NCI-H82 (cell line): ENCODE data around the gene PRICKLE4.

Experiments used
- DNase-seq: peaks from one replicate; lab custom pipeline; 2025; lab: John Stamatoyannopoulos, UW

The PRICKLE4 gene

DNA sequence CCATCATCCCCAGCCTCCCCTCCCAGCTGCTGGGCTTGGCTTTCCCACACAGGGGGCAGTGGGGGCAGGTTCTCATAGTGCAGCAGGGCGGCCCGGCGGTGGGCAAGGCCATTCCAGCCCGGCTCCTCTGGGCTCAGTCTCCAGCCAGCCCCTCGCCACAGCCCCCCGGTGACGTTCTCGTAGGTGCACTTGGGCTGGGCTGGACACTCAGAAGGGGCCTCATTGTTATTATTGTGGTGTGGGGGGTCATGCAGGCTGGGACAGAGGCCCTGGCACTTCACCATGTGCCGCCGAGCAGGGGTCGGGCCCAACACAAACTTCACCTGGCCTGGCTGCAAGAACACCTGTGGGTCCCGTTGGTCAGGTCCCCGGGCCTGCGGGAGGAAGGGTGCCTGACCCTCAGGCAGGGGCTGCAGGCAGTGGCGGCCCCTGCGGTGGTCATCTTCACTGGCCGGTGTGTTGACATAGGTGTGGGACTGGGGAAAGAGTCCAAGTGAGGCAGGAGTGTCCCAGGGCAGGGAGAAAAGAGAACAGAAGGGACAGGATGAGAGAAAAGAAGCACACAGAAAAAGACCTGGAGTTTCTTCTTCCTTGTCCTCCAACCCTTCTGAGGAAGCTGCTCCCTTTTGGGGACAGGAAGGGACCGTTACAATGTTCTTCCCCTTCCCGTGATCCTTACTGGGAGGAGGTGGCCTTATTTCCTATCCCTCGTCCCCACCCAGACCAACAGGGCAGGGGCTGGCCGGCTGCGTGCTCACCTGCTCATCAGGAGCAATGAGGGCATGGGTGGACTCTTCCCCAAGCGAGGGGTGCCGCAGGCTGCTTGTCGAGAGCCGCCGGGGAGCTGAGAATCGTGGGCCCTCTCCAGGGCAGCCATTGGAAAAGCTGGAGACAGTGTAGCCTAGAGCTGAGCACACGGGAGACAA is 9.3 kb upstream of the PRICKLE4 start:
- no peak for DNase-seq

DNA sequence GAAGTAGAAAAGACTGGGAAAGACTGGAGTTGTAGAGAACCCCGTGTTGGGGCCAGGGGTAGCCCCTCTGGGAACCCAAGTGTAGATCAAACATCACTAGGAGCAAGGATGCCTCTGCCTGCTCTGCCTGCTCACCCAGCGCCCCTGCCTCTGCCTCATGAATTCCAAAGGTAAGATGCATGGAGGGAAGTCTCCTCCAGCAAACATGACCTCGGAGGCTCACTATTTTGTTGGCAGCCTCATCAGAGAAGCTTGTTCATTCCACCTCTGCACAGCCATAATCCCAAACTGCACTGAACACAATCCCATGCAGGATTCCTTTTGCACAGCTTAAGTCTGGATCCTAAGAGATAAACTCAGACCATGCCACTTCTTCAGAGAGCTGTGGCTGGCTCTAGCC is 5.7 kb upstream of the PRICKLE4 start:
- no peak for DNase-seq

DNA sequence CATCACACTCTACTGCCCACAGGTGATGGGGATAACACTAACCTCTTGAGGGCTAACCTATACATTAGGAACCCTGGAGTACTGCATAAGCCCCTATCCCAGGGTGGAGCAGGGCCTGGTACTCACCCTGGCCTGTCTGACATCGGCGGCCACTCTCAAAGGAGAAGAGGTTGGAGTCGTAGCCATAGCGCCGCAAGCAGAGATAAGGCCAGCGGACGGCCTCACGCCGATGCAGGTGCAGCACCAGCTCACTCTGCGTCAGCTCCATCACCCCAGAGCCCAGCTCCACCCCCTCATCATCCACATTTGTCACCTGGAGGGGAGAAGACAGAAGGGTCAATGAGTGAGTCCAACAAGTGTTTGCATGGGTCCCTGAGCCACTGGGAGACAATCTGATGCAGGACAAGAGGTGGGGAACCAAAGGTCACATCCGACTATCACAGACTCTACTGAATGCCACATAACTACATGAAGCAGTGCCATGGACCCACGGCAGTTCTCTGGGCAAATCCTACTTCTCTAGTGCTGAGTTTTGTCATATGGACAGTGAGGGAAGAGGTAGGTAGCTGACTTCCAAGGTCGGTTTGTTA is 5.2 kb upstream of the PRICKLE4 start:
- DNase-seq: no peak

DNA sequence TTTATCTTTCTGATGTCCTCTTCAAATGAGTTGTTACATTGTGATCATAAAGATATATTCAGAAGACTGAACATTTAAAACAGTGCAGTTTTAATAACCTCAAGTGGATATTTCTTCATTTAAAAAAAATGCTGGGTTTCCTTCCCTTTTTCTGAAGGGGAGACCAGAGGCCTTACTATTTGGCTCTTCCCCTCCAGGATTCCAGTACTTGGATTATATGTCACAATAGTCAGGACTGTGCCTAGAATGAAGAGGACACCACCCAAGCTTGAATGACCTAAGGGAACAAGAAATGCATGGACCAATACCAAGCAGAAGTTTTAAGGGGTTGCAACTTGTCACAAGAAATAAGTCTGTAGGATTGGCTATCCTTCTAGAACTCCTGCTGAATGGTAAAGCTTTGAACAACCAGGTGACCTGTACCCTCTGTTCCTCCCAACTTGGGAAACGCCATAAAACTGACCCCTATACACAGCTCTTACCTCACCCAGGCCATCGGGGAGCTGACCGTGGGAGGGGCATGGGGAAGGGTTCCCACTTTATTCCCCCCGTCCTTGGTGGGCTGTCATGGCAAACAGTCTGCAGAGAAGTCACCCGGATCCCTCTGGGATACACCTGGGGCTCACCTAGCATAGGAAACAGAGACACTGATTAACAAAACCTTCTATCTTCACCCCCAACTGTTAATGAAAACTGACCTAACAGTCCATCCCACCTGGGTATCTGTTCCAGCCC is 2.9 kb upstream of the PRICKLE4 start:
- no peak for DNase-seq

DNA sequence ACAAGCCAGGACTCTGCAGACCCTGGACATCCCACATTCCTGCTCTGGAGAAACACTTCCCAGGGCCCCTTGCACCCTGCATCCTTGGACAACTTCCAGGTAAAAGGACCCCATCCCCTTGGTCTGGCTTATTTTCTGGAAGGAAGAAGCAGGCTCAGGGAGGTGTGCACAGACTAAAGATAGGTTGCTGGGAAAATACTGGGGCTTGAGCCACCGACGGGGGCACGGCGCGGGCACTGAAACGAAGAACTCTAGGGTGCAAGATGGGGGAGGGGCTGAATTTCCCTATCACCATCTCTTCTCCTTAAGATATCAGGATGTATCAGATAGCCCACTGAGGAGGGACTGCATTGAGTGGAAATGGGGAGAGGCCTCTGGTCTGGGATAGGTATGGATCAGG is 1.7 kb upstream of the PRICKLE4 start:
- DNase-seq: no peak

DNA sequence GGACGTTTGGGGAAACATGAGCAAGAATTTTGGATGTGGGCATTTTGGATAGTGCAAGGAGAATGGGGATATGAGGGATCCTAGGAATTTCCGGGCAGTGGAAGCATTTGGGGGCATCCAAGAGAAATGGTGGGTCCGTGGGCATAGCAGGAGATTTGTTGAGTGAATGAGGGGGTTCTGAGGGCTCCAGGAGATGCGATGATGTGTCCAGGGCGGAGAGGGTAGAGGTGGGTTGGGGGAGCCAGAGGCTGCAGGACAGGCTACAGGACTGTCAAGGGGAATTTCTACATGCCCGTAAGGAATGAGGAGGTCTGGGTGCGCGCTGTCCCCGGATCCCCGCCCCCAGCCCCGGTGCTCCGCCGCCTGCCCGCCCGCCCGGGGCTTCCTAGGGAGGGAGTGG is 1.2 kb upstream of the PRICKLE4 start:
- DNase-seq: no peak

DNA sequence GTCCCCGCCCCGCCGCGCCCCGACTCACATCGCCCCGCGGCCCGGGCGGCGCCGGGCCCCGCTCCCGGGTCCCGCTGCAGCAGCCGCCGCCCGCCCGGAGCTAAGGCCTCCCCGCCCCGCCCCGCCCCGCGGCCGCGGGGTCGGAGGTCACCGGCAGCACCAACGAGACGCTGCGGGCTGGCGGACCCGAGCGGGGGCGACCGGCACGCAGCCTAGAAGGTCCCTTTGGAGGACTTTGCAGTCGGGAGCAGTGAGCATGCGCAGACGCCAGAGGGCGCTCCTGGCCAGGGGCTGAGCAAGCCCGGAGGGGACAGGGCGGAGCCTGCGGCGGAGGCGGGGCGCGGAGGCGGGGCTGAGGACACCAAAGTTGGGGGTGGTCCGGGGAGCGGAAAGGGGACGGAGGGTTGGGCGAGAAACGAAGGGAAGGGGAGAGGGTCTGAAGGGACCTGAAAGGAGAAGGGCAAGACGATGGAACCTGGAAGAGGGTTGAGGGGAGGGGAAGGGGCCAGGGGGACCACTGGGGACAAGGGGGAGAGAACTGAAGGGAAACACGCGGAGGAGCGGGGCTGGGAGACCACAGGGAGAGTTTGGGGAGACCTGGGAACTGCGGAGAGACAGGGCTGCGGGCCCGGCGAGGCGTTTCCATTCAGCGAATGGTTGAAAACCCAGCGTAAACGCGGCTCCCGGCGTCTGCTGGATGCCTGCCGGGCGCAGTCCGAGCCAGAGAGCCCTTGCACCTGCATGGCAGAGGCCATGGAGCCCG is 613 bp upstream of the PRICKLE4 start, which contains the start of gene FRS3:
FRS3 (minus strand) TSS at position 113 of the 763 bp plus-strand sequence. CDS start 2,913 bp downstream, outside the sequence.
- DNase-seq: peak; percentile 98

DNA sequence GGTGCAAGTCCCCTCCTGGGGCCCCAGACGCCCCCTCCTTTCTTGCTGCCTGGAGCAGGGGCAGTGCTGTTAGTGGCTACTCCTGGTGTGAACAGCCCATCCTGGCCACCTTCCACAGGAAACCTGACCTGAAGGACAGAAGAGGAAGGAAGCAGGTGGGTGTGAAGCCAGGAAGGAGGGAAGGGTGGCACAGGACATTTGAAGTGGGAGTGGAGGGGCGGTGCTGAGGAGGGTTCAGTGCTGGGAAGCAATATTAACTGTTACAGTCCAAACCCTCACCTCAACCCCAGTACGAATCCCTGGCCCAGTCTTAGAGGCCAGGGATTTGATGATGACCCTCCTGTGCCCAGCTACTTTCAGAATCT is 766 bp downstream of the PRICKLE4 start:
- no peak for DNase-seq

DNA sequence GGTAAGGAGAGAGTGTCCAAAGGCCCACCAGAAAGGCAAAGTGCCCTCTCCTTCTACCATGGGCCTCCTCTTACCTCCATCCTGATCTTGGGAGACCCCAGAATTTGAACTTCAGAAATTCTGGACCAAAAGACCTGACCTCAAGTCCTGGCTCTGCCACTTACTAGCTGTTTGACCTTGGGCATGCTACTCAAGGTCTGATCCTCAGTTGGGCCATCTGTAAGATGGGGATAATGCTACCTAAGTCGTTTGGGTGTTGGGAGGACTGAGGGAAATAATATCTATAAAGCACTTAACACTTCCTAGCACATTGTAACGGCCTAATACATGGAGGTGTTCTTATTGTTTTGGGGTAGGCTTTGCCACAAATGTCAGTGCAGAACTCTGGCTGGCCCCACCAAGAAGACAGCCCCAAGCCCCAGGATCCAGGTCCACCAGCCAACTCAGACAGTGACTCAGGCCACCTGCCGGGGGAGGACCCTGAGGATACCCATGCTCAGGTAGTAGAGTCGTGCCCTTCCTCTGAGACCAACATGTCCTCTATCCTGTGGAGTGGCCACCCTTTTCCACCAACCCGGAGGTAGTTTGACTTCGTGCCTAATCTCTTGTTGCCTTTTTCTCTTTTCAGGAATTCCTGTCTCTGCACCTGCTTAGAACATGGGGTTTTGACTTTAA is 2.7 kb downstream of the PRICKLE4 start:
- no peak for DNase-seq

DNA sequence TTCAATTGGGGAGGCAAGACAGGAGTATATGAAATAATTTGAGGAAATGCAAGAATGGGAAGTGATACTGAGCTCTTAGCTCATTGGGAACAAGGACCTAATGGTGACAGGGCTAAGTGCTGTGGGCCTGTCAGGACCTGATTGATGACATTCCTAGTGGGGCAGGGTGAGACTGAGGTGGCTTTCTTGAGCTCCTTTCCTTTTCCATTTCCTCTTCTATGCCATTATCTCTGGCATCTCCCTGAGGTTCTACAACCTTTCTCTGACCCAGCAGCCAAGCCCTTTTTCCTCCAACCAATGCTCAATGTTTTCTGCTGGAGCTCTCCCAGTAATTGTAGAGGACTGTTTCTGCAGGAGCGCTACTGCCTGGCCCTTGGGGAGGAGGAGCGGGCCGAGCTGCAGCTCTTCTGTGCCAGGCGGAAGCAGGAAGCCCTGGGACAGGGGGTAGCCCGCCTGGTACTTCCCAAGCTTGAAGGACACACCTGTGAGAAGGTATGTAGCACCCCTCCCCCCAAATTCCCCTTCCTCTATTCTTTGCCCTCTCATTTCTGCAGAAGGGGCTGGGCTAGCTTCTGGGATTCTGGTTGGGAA is 4.1 kb downstream of the PRICKLE4 start:
- DNase-seq: no peak

DNA sequence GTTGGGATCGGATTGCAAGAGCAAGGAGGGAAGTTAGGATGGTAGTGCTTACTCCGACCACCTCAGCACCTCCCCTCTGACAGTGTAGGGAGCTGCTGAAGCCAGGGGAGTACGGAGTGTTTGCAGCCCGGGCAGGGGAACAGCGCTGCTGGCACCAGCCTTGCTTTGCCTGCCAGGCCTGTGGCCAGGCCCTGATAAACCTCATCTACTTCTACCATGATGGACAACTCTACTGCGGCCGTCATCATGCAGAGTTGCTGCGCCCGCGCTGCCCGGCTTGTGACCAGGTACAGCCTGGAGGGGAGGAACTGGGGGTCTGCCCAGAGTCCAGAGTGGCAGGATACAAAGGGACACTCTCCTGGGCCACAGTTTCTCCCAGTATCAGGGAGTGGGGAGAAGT is 4.7 kb downstream of the PRICKLE4 start:
- DNase-seq: no peak

DNA sequence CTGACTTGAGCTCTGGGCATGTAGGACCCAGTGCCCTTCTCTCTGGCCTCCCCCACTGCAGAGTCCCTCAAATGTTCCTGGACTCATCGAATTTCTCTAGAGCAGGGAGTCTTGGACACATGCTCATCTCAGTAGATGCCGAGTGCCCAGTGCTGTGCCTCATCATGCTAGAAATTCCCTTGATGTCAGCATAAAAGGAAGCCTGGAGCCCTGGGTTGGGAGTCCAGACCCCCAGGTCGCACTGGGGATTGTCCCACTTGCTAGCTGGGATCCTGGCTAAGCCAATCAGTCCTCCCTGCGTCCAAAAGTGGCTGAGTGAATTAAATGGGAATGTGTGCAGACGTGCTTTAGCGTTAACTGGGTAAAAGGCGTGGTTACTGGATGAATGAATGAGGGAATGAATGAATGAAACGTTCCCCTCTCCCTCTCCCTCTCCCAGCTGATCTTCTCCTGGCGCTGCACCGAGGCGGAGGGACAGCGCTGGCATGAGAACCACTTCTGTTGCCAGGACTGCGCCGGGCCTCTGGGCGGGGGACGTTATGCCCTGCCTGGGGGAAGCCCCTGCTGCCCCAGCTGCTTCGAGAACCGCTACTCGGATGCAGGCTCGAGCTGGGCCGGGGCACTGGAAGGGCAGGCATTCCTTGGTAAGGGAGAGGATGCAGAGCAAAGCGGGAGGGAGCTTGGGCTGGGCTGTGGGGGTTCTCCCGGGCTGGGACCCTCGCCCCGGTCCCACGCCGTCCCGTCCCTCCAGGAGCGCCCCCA is 5.3 kb downstream of the PRICKLE4 start:
- DNase-seq: peak; percentile 69

DNA sequence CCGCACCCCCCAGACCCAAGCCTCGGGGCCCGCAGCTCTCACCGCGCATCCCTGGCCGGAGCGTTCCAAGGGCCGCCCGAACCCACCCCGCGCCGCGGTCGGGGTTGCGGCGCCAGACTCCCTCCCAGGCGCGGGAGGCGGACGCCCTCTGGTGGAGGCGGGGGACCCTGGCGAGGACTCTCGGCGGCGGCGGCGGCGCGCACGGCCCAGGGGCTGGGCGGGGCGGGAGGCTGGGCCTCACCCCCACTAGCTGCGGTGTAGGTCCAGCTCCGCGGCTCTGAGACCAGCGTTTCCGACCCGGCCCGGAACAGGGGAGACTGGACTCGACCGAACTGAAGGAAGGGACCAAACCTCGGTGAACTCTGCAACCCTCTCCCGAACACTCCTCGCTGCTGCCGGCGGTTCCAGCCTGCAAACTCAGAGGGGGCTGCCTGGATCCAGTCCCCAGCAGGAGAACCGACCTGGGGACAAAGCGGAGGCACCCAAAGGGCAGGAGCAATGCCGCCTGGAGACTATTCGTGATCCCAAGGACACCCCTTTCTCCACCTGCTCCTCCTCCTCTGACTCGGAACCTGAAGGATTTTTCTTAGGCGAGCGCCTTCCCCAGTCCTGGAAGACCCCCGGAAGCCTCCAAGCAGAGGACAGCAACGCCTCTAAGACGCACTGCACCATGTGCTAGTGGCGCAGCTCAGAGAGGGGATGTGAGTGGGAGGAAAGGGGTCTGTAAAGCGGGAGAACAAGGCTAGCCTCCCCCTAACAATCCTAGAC is 6.1 kb downstream of the PRICKLE4 start:
- DNase-seq: peak; percentile 88

DNA sequence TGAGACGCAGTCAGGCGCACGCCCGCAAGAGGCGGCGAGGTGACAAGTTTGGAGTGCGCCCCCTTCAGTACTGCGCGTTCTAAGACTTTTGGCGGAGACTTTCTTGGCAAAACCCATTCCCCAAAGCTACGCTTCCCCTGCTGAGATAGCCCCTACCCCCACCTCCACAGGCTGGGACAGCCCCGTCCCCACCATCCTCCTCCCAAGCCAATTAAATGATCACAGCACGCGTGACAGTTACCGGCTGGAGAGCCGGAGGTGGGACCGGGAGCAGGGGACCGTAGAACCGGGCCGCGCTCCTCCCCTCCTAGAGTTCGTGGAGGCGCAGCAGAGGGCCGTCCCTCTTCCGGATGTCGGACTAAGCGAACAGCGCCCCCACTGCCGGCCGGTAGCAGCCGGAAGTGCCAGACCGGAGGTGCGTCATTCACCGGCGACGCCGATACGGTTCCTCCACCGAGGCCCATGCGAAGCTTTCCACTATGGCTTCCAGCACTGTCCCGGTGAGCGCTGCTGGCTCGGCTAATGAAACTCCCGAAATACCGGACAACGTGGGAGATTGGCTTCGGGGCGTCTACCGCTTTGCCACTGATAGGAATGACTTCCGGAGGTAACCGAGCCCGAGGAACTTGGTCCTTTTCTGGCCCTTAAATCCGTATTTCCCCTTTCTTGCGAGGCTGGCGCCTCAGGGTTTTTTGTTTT is 6.8 kb downstream of the PRICKLE4 start, which contains the start of gene TOMM6:
TOMM6 (plus strand) TSS at position 476 of the 699 bp plus-strand sequence; CDS start at position 480, 4 bp downstream.
- peak; percentile 97 for DNase-seq

DNA sequence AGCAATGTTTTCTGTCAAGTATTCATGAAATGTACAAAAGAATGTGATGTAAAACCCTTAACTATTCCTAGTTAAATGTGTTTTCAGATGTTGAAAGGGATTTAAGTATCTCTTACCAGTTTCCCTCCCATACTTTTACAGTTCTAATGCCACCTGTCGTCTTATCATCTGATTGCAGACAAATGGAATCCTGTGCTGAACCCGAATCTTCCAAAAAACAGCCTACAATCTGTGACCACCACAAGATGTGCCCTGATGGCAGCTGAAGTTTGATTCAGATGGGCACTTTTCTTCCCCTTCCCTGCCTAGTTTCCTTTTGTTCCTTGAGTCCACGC is 8.8 kb downstream of the PRICKLE4 start:
- no peak for DNase-seq

DNA sequence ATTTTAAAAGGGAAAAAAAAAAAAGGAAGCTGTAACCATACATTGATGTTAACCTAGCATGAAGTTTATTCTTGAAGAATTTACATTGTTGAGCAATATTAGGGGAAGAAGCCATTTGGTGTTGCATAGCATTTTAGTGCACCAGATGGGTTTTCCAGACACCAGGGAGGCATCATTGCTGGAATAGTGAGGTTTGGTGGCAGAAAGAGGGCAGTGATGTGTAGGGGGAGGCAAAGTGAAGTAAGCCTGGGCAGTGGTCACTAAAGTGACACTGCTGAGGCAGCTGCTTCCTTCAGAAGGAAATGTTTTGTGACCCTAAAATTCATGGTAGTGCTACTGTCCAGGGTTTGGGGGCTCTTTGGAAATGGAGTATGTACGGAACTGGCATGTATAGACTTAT is 9.5 kb downstream of the PRICKLE4 start:
- DNase-seq: no peak

DNA sequence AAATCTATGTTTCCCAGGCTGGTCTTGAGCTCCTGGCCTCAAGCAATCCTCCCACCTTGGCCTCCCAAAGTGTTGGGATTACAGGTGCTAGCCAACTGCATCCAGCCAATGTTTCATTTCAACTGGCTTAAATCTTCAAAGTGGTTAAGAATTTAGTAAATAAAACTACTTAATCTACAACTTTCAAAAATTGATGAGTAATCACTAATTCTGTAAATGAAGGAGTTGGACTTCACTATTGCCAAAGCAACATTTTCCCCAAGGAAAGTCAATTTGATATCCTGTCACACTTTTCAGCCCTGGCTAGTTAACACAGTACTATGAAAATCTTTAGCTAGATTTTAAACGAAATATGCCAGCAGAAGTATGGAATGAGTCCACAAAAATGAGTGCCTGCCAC is 10.7 kb downstream of the PRICKLE4 start:
- DNase-seq: no peak

DNA sequence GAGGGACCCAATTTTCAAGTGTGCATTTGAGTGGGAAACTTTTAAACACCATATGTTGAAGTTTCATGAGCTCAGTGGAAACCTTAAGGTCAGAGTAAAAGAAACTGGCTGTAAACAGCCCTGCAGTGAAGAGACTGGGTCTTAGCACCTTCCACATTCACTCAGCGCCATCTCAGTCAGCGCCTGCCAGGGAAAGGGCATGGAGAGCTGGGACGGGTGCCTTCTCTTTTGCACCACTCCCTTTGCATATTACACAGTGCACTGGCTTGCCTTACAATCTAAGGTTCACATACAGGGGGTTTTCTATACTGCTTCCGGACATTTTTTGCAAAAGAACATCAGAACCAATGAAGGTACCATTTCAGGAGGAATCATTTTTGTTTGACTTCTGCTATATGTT is 11.4 kb downstream of the PRICKLE4 start:
- DNase-seq: no peak

DNA sequence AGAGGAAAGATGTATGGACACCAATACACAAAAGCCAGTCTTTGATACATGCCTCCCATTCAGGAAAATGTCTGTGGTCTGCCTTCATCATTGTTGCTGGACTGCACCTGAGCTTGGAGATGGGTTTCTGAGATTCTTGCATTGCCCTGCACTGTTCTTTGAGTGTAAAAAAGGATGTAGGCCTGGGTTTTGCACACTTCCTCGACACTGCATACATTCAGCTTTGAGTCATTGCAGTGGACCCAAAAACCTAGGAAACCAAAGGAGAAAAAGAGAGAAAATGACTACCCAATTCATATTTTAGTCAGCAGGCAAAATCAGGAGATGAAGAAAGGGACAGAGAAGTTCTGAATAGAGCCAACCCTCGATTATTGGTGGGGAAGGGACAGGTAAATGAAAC is 15.9 kb downstream of the PRICKLE4 start:
- no peak for DNase-seq
